Femur (tissue), 1 donor: ENCODE measurements around the gene ALDH16A1.

Experiments used
- DNase-seq: peaks from one replicate; pipeline ENCODE4 v3.0.0-alpha.2; 2017

The ALDH16A1 gene

GRCh38 chr19:49490287-49491029 lies 37.4 kb downstream of the ALDH16A1 start:
- peak; percentile 24 for DNase-seq

DNA sequence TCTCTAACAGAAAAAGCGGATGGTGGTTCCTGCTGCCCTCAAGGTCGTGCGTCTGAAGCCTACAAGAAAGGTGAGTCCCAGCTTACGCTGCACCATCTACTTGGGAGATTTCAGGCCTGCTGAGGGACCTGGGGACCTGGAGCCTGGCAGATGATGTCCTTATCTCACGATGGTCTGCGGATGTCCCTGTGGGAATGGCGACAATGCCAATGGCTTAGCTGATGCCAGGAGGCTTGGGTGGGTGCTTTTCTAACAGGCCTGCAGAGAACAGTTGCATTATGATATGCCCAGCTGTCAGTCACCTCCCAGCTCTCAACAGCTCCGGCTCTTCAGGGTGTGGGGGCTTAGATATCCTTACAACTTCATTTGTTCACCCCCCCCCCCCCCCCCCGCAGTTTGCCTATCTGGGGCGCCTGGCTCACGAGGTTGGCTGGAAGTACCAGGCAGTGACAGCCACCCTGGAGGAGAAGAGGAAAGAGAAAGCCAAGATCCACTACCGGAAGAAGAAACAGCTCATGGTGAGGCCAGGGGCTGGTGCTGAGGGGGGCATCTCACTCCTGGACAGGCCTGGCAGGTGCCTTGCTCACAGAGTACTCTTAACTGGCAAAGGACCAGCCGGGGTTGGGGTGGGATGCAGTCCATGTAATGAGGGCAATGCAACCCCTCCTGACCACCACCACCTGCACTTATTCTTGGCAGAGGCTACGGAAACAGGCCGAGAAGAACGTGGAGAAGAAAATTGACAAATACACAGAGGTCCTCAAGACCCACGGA lies 38.2 kb downstream of the ALDH16A1 start:
- peak; percentile 24 for DNase-seq

DNA sequence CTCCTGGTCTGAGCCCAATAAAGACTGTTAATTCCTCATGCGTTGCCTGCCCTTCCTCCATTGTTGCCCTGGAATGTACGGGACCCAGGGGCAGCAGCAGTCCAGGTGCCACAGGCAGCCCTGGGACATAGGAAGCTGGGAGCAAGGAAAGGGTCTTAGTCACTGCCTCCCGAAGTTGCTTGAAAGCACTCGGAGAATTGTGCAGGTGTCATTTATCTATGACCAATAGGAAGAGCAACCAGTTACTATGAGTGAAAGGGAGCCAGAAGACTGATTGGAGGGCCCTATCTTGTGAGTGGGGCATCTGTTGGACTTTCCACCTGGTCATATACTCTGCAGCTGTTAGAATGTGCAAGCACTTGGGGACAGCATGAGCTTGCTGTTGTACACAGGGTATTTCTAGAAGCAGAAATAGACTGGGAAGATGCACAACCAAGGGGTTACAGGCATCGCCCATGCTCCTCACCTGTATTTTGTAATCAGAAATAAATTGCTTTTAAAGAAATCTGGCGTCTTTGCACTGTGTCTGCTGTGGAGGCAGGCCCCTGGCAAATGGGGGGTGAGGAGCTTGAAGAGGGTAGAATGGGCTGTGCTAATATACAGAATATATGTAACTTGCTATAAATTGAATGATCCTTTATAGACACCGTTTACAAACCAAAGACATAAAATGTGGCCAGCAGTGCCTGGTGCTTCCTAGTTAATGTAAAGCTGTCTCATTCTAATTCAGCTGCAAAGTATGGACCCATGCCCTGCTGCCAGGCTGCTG lies 39.0 kb downstream of the ALDH16A1 start:
- no peak for DNase-seq

DNA sequence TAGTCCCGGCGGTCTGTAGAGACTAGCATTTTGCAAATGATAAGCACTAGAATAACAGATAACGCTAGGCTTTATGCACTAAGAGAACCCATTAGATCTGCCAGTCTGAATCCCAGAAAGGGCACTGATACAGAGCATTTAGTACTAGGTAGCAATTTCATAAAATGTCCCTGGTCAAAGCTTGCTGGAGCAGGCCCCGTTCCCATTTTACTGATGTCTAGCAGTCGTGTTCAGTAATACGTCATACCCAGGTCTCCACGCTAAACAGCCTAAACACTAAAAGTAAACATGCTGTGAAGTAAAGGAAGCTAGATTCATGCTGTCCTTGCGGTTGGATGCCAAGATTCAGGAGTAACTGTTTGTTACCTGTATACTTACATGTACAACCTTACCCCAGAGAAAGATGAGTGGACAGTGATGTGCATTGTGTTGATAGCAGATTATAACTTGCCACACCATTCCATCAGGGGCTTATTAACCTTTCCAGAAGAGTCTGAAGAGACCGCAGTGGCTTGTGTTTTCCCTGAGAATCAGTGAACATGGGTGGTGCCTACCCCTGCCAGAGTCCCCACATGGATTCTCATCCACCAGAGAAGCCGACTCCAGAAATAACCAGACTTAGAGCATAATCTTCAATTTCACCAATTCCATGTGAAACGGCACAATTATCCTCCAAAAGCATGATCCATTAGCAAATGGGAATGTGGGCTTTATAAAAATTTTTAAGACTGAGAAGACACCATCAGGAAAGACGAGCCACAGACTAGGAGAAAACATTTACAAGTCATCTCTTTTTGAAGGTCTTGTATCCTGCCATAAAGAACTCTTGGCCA lies 39.8 kb downstream of the ALDH16A1 start:
- no peak for DNase-seq

- no peak for DNase-seq
Observed at GRCh38 chr19:49496574-49497008, 43.6 kb downstream of the ALDH16A1 start.

- peak; percentile 74 for DNase-seq
Observed at GRCh38 chr19:49497047-49497788, 44.2 kb downstream of the ALDH16A1 start.

- DNase-seq, result no peak
Observed at GRCh38 chr19:49497789-49498103, 44.7 kb downstream of the ALDH16A1 start.

- no peak for DNase-seq
Observed at GRCh38 chr19:49498475-49498874, 45.5 kb downstream of the ALDH16A1 start.

GRCh38 chr19:49499030-49499670 lies 46.1 kb downstream of the ALDH16A1 start:
- peak; percentile 29 for DNase-seq

DNA sequence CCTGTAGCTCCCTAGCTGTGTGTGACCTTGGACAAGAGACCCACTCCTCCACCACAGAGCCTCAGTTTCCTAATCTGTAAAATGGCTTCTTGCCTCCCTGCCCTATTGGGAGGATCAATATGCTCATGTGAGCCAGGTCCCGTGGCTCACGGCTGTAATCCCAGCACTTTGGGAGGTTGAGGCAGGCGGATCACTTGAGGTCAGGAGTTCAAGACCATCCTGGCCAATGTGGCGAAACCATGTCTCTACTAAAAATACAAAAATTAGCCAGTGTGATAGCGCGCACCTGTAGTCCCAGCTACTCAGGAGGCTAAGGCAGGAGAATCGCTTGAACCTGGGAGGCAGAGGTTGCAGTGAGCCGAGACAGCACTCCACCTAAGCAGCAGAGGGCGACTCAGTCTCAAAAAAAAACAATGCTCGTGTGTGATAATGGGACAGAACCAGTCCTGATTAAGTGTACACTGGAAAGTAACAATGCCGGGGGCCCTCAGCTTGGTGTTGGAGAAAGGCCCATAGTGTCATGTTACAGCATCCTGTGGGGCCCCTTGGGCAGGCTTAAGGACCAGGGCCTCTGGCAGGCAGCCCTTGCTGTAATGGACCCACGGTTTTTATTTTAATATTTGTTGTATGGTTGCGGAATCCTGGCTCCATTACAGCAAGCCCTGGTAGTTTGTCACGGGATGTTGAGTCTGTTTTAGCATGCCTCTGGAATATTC lies 50.0 kb downstream of the ALDH16A1 start:
- DNase-seq, result peak; percentile 77

DNA sequence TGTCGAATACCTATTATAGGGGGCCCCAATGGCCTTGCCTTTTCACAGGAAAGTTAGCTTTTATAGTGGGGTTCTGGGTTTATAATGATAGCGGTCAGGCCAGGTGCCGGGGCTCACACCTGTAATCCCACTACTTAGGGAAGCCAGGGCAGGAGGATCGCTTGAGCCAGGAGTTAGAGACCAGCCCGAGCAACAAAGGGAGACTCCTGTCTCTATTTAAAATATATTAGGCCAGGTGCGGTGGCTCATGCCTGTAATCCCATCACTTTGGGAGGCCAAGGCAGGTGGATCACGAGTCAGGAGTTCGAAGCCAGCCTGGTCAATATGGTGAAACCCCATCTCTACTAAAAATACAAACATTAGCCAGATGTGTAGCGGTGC lies 50.5 kb downstream of the ALDH16A1 start:
- DNase-seq, result no peak

- peak; percentile 49 for DNase-seq
Observed at GRCh38 chr19:49506575-49507105, 53.6 kb downstream of the ALDH16A1 start.

DNA sequence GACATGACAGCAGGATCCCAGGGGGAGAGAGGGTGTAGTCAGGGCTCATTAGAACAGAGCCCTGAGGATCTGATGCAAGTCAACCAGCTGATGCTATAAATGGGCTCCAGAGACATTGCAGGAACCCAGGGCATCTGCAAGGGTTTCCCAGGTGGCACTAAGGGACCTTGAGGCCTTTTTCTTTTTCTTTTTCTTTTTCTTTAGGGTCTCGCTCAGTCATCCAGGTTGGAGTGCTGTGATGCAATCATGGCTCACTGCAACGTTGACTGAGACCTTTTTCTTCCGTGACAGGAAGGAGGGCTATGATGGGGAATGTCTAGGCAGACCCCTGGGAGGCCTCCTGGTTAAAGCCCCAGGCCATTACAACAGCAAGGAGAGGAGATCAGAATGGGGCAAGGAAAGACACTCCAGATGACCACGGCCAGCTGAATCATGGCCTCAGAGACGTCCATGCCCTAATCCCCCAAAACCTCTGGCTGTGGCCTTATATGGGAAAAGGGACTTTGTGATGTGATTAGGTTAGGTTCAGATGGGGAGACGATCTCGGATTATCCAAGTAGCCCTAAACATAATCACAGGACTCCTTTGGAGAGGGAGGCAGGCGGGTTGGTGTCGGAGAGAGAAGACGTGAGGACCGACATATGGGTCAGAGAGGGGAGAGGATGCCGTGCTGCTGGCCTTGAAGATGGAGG lies 54.9 kb downstream of the ALDH16A1 start:
- no peak for DNase-seq

- DNase-seq, result peak; percentile 82
Observed at GRCh38 chr19:49512970-49513745, 60.1 kb downstream of the ALDH16A1 start.

GRCh38 chr19:49513746-49514118 lies 60.7 kb downstream of the ALDH16A1 start:
- DNase-seq, result no peak

GRCh38 chr19:49514151-49514550 lies 61.1 kb downstream of the ALDH16A1 start:
- DNase-seq, result no peak

- DNase-seq, result peak; percentile 70
Observed at GRCh38 chr19:49515767-49516166, 62.7 kb downstream of the ALDH16A1 start.

- no peak for DNase-seq
Observed at GRCh38 chr19:49518033-49518432, 65.0 kb downstream of the ALDH16A1 start.
